NCI-H1048 (cell line): ENCODE data around the gene SLFN5.
"Not testable (repeated sequence)": the region's sequence is repeated elsewhere in the genome, so short reads cannot be mapped to it uniquely, and the experiment has no call there.

Experiments used
- DNase-seq: peaks from one replicate; lab custom pipeline; 2025; lab: John Stamatoyannopoulos, UW

SLFN5 gene

GRCh38 chr17:35242158-35242804 lies 591 bp upstream of the SLFN5 start:
- no peak for DNase-seq

GRCh38 chr17:35243561-35244340 lies 879 bp downstream of the SLFN5 start:
- DNase-seq = no peak

GRCh38 chr17:35244341-35245195 lies 1.7 kb downstream of the SLFN5 start:
- no peak for DNase-seq

- no peak for DNase-seq
Observed at GRCh38 chr17:35245196-35245486, 2.3 kb downstream of the SLFN5 start.

- no peak for DNase-seq
Observed at GRCh38 chr17:35252651-35253050, 9.8 kb downstream of the SLFN5 start.

GRCh38 chr17:35254107-35254773 lies 11.4 kb downstream of the SLFN5 start:
- DNase-seq = no peak

GRCh38 chr17:35255316-35255715 lies 12.4 kb downstream of the SLFN5 start:
- DNase-seq = no peak

- no peak for DNase-seq
Observed at GRCh38 chr17:35256629-35257028, 13.8 kb downstream of the SLFN5 start.

GRCh38 chr17:35257208-35257659 lies 14.4 kb downstream of the SLFN5 start:
- DNase-seq = no peak

GRCh38 chr17:35259001-35259400 lies 16.1 kb downstream of the SLFN5 start:
- no peak for DNase-seq

- DNase-seq = no peak
Observed at GRCh38 chr17:35265071-35265470, 22.2 kb downstream of the SLFN5 start.

GRCh38 chr17:35265566-35266141 lies 22.8 kb downstream of the SLFN5 start:
- no peak for DNase-seq

- not testable (repeated sequence) for DNase-seq
Observed at GRCh38 chr17:35274167-35275066, 31.5 kb downstream of the SLFN5 start.

GRCh38 chr17:35278454-35278853 lies 35.6 kb downstream of the SLFN5 start:
- not testable (repeated sequence) for DNase-seq

GRCh38 chr17:35278876-35279275 lies 36.0 kb downstream of the SLFN5 start:
- DNase-seq = not testable (repeated sequence)

GRCh38 chr17:35283767-35284166 lies 40.9 kb downstream of the SLFN5 start:
- no peak for DNase-seq

- DNase-seq = no peak
Observed at GRCh38 chr17:35284955-35285354, 42.1 kb downstream of the SLFN5 start.

GRCh38 chr17:35286120-35286781 lies 43.4 kb downstream of the SLFN5 start:
- no peak for DNase-seq

- DNase-seq = no peak
Observed at GRCh38 chr17:35287286-35287811, 44.5 kb downstream of the SLFN5 start.

GRCh38 chr17:35289222-35289621 lies 46.4 kb downstream of the SLFN5 start:
- DNase-seq = no peak
